Lung (tissue), 12 donors: ENCODE measurements around the gene PATJ. TPM values are rescaled to one million over a fixed set of nuclear protein-coding genes. Genes with fewer than 3 reads are reported as not detected.

Experiments used
- ATAC-seq: fragments of 200-7000 bp; cut with Tn5 transposase; one replicate; pipeline ENCODE4 v1.9.1; 2020; ENCODE audit warnings: moderate number of reproducible peaks; ENCODE audit not compliant: insufficient read depth, low FRiP score
- DNase-seq, 3 donors: peaks; one replicate each; pipeline ENCODE4 v3.0.0-alpha.2; 2013 to 2017
- H3K27ac ChIP-seq, 2 donors: one replicate each; pipeline ENCODE4 v1.5.1; 2013; ENCODE audit warnings: mild to moderate bottlenecking in 2 of 2, moderate library complexity in 2 of 2, control low read depth in 1 of 2, inconsistent platforms in 1 of 2, low read depth in 1 of 2, low read length in 1 of 2
- H3K27me3 ChIP-seq, 3 donors: one replicate each; pipeline ENCODE4 v1.5.1; 2013; ENCODE audit warnings: low read length in 2 of 3; ENCODE audit not compliant: control insufficient read depth in 3 of 3, insufficient read depth in 3 of 3
- H3K36me3 ChIP-seq, 4 donors: one replicate each; pipeline ENCODE4 v1.5.1; 2013; ENCODE audit warnings: low read length in 4 of 4, mild to moderate bottlenecking in 1 of 4, moderate library complexity in 1 of 4; ENCODE audit not compliant: control insufficient read depth in 4 of 4, insufficient read depth in 4 of 4
- H3K4me1 ChIP-seq, 5 donors: one replicate each; pipeline ENCODE4 v1.5.1; 2013; ENCODE audit warnings: low read length in 5 of 5, mild to moderate bottlenecking in 2 of 5, moderate library complexity in 1 of 5; ENCODE audit not compliant: control insufficient read depth in 5 of 5, insufficient read depth in 5 of 5
- H3K4me3 ChIP-seq: one replicate; pipeline ENCODE4 v1.5.1; 2013; ENCODE audit warnings: mild to moderate bottlenecking, control low read depth, moderate library complexity
- H3K9ac ChIP-seq, 2 donors: one replicate each; pipeline ENCODE4 v1.5.1; 2013; ENCODE audit warnings: low read length in 2 of 2, control low read depth in 1 of 2; ENCODE audit not compliant: insufficient read depth in 1 of 2
- H3K9me3 ChIP-seq, 4 donors: one replicate each; pipeline ENCODE4 v1.5.1; 2013; ENCODE audit warnings: low read length in 3 of 4, mild to moderate bottlenecking in 1 of 4, moderate library complexity in 1 of 4; ENCODE audit not compliant: control insufficient read depth in 4 of 4, insufficient read depth in 3 of 4
- WGBS, 2 donors: extraction: QIAGEN DNeasy Blood & Tissue Kit; methylation state at CpG; one replicate each; pipeline ENCODE4 v1.1.7; 2013; 5-methylcytosine and 5-hydroxymethylcytosine counted together
- polyA plus RNA-seq, 2 donors: library from polyadenylated mRNA; stranded (reverse); fragments of 200-250 nt; gene quantifications; one replicate each; pipeline ENCODE4 v1.2.1, GENCODE V29; 2013
- total RNA-seq, 2 donors: library from RNA; depleted of rRNA in 1 of 2; stranded (reverse); fragments of >200 nt in 1 of 2; gene quantifications; one replicate each; pipeline ENCODE4 v1.2.1, GENCODE V29; 2014 to 2021
- TF ChIP-seq, protein P1 (sequence below): IDR thresholded peaks from 2 replicates; pipeline ENCODE4 v1.5.1; 2012; ENCODE audit warnings: mild to moderate bottlenecking; ENCODE audit errors: control extremely low read depth, extremely low read depth
- donor health status: control.
- donor health status: control.
- donor health status: Bipolar disorder and iron deficiency.
- donor health status: healthy.
- donor health status: DM: yes; HTN: yes; CAD: no.

The PATJ gene
- total and polyA plus RNA-seq, 4 donors: 5.3 to 115 (median 26.8) TPM

DNA sequence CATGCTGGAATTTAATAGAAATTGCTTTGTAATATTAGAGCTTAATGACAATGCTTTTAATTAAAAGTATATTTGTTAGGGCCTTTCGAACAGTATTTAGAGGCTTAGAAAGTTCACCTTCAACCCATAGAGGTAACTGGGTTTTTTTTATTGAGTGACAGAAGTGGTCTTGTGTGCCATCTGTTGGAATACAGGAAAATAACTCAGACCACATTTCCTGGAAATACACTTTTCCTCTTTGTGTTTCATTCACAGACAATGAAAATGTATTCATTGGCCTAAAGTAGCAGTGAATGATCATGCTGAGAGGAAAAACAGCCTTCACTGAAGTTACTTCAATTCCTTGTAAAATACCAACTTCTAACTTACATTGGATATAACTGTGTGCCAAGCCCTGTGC lies 368.8 kb downstream of the PATJ start:
- H3K4me3 ChIP-seq: no peak overlapping the region
- ATAC-seq (no peak), DNase-seq (no peak)
- H3K9ac ChIP-seq: no peak overlapping the region
- H3K9me3 ChIP-seq: no peaks in the 10 kb centered on the region
- H3K27ac ChIP-seq: no peak overlapping the region
- H3K36me3 ChIP-seq: no peaks in the 10 kb centered on the region
- TF ChIP-seq, protein P1, sequence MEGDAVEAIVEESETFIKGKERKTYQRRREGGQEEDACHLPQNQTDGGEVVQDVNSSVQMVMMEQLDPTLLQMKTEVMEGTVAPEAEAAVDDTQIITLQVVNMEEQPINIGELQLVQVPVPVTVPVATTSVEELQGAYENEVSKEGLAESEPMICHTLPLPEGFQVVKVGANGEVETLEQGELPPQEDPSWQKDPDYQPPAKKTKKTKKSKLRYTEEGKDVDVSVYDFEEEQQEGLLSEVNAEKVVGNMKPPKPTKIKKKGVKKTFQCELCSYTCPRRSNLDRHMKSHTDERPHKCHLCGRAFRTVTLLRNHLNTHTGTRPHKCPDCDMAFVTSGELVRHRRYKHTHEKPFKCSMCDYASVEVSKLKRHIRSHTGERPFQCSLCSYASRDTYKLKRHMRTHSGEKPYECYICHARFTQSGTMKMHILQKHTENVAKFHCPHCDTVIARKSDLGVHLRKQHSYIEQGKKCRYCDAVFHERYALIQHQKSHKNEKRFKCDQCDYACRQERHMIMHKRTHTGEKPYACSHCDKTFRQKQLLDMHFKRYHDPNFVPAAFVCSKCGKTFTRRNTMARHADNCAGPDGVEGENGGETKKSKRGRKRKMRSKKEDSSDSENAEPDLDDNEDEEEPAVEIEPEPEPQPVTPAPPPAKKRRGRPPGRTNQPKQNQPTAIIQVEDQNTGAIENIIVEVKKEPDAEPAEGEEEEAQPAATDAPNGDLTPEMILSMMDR: no peak
- no peaks in the 10 kb centered on the region for H3K27me3 ChIP-seq
- 97 to 98% methylated on average over 1 of the region's 1 CpG for WGBS, 2 donors
- peaks cover 0 to 10% (median 0%) of the 10 kb centered on the region in 5 donors for H3K4me1 ChIP-seq

GRCh38 chr1:62113507-62113906 lies 371.2 kb downstream of the PATJ start:
- no peaks in the 10 kb centered on the region for H3K9me3 ChIP-seq

DNA sequence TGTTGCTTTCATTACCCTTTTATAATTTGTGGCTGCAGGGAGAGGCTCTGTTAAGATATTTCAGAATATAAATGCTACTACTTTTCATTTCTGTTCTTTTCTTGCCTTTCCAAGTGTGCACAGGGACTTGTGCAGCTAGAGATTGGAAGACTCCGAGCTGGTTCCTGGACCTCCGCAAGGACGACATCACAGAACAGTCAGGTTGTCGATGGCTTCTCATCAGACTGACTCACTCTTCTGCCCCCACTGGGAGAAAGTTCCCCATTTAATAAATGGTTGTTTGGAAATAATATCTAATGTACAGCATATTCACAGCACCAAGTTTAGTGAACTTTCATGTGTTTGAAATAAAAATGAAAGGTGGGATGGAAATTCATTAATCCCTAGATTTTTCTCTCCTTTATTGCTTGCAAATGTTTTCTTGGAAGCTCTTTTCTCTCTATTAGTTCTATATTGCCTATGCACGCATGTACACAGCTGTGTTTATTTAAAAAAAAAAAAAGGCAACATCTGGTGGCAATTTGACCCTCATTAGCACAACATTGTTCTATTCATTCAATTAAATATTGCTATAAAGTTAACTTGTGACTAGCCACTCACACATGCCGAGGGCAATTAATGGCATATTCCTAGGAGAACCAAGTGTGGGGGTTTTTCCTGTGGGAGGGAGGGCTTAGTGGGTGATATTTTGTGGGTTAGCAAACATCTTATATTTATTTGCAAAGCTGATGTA lies 374.9 kb downstream of the PATJ start:
- DNase-seq: peak in 1 of 3 donors; percentile 18
- Histone ChIP-seq H3K9ac (no peak overlapping the region), H3K36me3 (peaks cover 0 to 2% (median 0%) of the 10 kb centered on the region in 4 donors), H3K4me3 (no peak overlapping the region), H3K27me3 (no peaks in the 10 kb centered on the region), H3K9me3 (no peaks in the 10 kb centered on the region), H3K4me1 (no peaks in the 10 kb centered on the region), H3K27ac (no peak overlapping the region)
- no peak for ATAC-seq
- WGBS, 2 donors: 89 to 95% methylated on average over 6 of the region's 6 CpGs
- TF ChIP-seq, protein P1: no peak

More at GRCh38 chr1:62113507-62113906, 371.2 kb downstream of the PATJ start:
- Histone ChIP-seq H3K27ac (no peak overlapping the region), H3K36me3 (peaks cover 0 to 2% (median 0%) of the 10 kb centered on the region in 4 donors), H3K27me3 (no peaks in the 10 kb centered on the region), H3K4me3 (no peak overlapping the region), H3K9ac (no peak overlapping the region), H3K4me1 (peaks cover 0 to 10% (median 0%) of the 10 kb centered on the region in 5 donors)
- ATAC-seq (no peak), DNase-seq (no peak)
- TF ChIP-seq, protein P1: no peak
